NCI-H345 treated with DMSO at 0.1 percent for 48 hours (cell line): ENCODE measurements around the gene STK26.
"Not testable (repeated sequence)": the region's sequence is repeated elsewhere in the genome, so short reads cannot be mapped to it uniquely, and the experiment has no call there.

Experiments
- DNase-seq: peaks from one replicate; lab custom pipeline; 2025; ENCODE audit not compliant: unreplicated experiment; lab: John Stamatoyannopoulos, UW

The STK26 gene

GRCh38 chrX:132034648-132035047 lies 11.5 kb downstream of the STK26 start:
- DNase-seq: no peak

- no peak for DNase-seq
These were observed 14.4 kb downstream of the STK26 start for GRCh38 chrX:132037479-132037993.

GRCh38 chrX:132040066-132040465 lies 17.0 kb downstream of the STK26 start:
- no peak for DNase-seq

GRCh38 chrX:132041015-132041414 lies 17.9 kb downstream of the STK26 start:
- no peak for DNase-seq

GRCh38 chrX:132043977-132044376 lies 20.9 kb downstream of the STK26 start:
- DNase-seq: no peak

GRCh38 chrX:132044953-132045352 lies 21.9 kb downstream of the STK26 start:
- no peak for DNase-seq

GRCh38 chrX:132045456-132045855 lies 22.4 kb downstream of the STK26 start:
- no peak for DNase-seq

- DNase-seq: no peak
These were observed 23.4 kb downstream of the STK26 start for GRCh38 chrX:132046533-132046932.

- not testable (repeated sequence) for DNase-seq
These were observed 28.7 kb downstream of the STK26 start for GRCh38 chrX:132051778-132052177.

GRCh38 chrX:132058050-132058449 lies 34.9 kb downstream of the STK26 start:
- no peak for DNase-seq

- DNase-seq: no peak
These were observed 35.9 kb downstream of the STK26 start for GRCh38 chrX:132058975-132059374.

- DNase-seq: no peak
These were observed 37.0 kb downstream of the STK26 start for GRCh38 chrX:132059973-132060540.

- DNase-seq: no peak
These were observed 40.2 kb downstream of the STK26 start for GRCh38 chrX:132063334-132063733.

- DNase-seq: no peak
These were observed 40.8 kb downstream of the STK26 start for GRCh38 chrX:132063862-132064261.

- DNase-seq: no peak
These were observed 45.3 kb downstream of the STK26 start for GRCh38 chrX:132068405-132068804.

GRCh38 chrX:132071254-132071653 lies 48.2 kb downstream of the STK26 start:
- DNase-seq: no peak

GRCh38 chrX:132077414-132077813 lies 54.3 kb downstream of the STK26 start:
- no peak for DNase-seq

GRCh38 chrX:132077912-132078311 lies 54.8 kb downstream of the STK26 start:
- no peak for DNase-seq

GRCh38 chrX:132085786-132086185 lies 62.7 kb downstream of the STK26 start:
- no peak for DNase-seq

GRCh38 chrX:132086672-132087071 lies 63.6 kb downstream of the STK26 start:
- DNase-seq: no peak

- DNase-seq: no peak
These were observed 65.8 kb downstream of the STK26 start for GRCh38 chrX:132088864-132089263.

- DNase-seq: no peak
These were observed 67.5 kb downstream of the STK26 start for GRCh38 chrX:132090403-132091159.
